Kidney (tissue), 14 donors: ENCODE results near the gene POLG. TPM values are rescaled to one million over a fixed set of nuclear protein-coding genes. Genes with fewer than 3 reads are reported as not detected.

Source experiments
- DNase-seq, 5 donors: peaks; one replicate each; pipeline ENCODE4 v3.0.0-alpha.2; 2013 to 2020
- FAIRE-seq: peaks from 2 replicates; lab custom pipeline; 2012; peaks lifted over from hg19 to GRCh38; lab: Jason Lieb, UNC
- H3K27ac ChIP-seq, 2 donors: one replicate each; pipeline ENCODE4 v1.7.0; 2013; ENCODE audit warnings: low read depth in 2 of 2, low read length in 2 of 2, inconsistent platforms in 1 of 2
- H3K27me3 ChIP-seq: one replicate; pipeline ENCODE4 v1.7.1; 2013; ENCODE audit warnings: low read length, inconsistent platforms; ENCODE audit not compliant: control insufficient read depth, insufficient read depth
- H3K36me3 ChIP-seq, 3 donors: one replicate each; pipeline versions ENCODE4 v1.7.0 to v1.7.1; 2013; ENCODE audit warnings: low read length in 3 of 3, control low read depth in 1 of 3, inconsistent platforms in 1 of 3; ENCODE audit not compliant: insufficient read depth in 3 of 3, control insufficient read depth in 2 of 3
- H3K4me1 ChIP-seq, 3 donors: one replicate each; pipeline versions ENCODE4 v1.7.0 to v1.7.1; 2013; ENCODE audit warnings: low read length in 3 of 3, inconsistent platforms in 1 of 3, low read depth in 1 of 3; ENCODE audit not compliant: control insufficient read depth in 2 of 3, insufficient read depth in 2 of 3
- H3K4me3 ChIP-seq, 3 donors: one replicate each; pipeline versions ENCODE4 v1.7.0 to v1.8.1; 2013; ENCODE audit warnings: low read length in 3 of 3, control low read depth in 1 of 3, inconsistent platforms in 1 of 3
- H3K9ac ChIP-seq, 3 donors: one replicate each; pipeline versions ENCODE4 v1.7.0 to v1.7.1; 2013; ENCODE audit warnings: low read length in 3 of 3, control low read depth in 1 of 3, inconsistent platforms in 1 of 3
- H3K9me3 ChIP-seq, 3 donors: one replicate each; pipeline versions ENCODE4 v1.7.0 to v1.7.1; 2013; ENCODE audit warnings: low read length in 3 of 3, control low read depth in 1 of 3, inconsistent platforms in 1 of 3; ENCODE audit not compliant: control insufficient read depth in 2 of 3, insufficient read depth in 1 of 3
- intact Hi-C: fragments of 100-400 bp; cut with DNase I; formaldehyde crosslinking; loops from one replicate; pipeline ENCODE4 v1.11.1; 2022
- polyA plus RNA-seq: library from polyadenylated mRNA; stranded (reverse); fragments of 350-450 nt; fragmentation: Illumina TruSeq; extraction: RNeasy Lipid Tissue Mini Kit (QIAGEN cat#74804); gene quantifications from one replicate; pipeline ENCODE4 v1.2.3, GENCODE V29; 2014; ENCODE audit warnings: low read depth, low replicate concordance; ENCODE audit not compliant: insufficient read depth
- total RNA-seq: library from RNA; stranded (reverse); fragmentation: NEBNext Ultra II Directional; extraction: Animal tissue kit (Norgen Biotek cat#: 25700); gene quantifications from one replicate; pipeline ENCODE4 v1.2.1, GENCODE V29; 2021
- TF ChIP-seq, protein P1 (sequence below): IDR thresholded peaks from 3 replicates; pipeline ENCODE4 v1.5.1; 2012; ENCODE audit warnings: mild to moderate bottlenecking, moderate library complexity, borderline replicate concordance; ENCODE audit not compliant: insufficient read depth; ENCODE audit errors: extremely low read depth
- donor health status: control.
- donor health status: control.
- donor health status: control.
- donor health status: control.
- donor health status: control.
- donor health status: DM: yes; HTN: yes; CAD: no.
- donor health status: Normal renal cell carcinoma (clear cell type).

The POLG gene
- total and polyA plus RNA-seq, 2 donors from 2014 or later = 28.6 to 72.4 TPM

DNA sequence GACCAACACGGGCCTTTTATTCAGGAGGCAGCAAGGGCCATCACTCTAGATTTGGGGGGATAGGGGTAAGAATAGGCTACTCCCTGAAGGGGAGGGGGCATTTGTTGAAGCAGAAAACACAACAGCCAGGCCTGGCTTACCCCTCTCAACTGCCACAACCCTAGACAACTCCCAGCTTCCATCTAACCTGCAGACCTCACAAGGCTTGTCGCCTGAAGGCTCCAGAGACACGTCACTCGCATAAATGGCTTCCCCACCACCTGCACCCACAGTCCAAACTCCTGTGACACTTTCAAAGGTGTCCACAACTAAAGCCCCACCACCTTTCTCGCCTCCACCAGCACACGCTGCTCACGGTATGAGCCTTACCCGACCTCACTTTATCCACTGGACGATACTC is 14.9 kb downstream of the POLG start:
- H3K9me3 ChIP-seq = no peaks in the 10 kb centered on the region
- TF ChIP-seq, protein P1, sequence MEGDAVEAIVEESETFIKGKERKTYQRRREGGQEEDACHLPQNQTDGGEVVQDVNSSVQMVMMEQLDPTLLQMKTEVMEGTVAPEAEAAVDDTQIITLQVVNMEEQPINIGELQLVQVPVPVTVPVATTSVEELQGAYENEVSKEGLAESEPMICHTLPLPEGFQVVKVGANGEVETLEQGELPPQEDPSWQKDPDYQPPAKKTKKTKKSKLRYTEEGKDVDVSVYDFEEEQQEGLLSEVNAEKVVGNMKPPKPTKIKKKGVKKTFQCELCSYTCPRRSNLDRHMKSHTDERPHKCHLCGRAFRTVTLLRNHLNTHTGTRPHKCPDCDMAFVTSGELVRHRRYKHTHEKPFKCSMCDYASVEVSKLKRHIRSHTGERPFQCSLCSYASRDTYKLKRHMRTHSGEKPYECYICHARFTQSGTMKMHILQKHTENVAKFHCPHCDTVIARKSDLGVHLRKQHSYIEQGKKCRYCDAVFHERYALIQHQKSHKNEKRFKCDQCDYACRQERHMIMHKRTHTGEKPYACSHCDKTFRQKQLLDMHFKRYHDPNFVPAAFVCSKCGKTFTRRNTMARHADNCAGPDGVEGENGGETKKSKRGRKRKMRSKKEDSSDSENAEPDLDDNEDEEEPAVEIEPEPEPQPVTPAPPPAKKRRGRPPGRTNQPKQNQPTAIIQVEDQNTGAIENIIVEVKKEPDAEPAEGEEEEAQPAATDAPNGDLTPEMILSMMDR = no peak
- no peak for FAIRE-seq
- no peak overlapping the region for H3K4me3 ChIP-seq
- no peak for DNase-seq
- H3K4me1 ChIP-seq = peaks cover 0 to 9% (median 0%) of the 10 kb centered on the region in 3 donors
- H3K9ac ChIP-seq = no peak overlapping the region
- H3K27ac ChIP-seq = no peak overlapping the region
- H3K36me3 ChIP-seq = peaks cover 17 to 89% (median 63%) of the 10 kb centered on the region in 3 donors
- intact Hi-C loops = no loop called here
- no peaks in the 10 kb centered on the region for H3K27me3 ChIP-seq

- H3K36me3 ChIP-seq = peaks cover 17 to 65% (median 42%) of the 10 kb centered on the region in 3 donors
These were observed 17.4 kb downstream of the POLG start for GRCh38 chr15:89317186-89317720.

DNA sequence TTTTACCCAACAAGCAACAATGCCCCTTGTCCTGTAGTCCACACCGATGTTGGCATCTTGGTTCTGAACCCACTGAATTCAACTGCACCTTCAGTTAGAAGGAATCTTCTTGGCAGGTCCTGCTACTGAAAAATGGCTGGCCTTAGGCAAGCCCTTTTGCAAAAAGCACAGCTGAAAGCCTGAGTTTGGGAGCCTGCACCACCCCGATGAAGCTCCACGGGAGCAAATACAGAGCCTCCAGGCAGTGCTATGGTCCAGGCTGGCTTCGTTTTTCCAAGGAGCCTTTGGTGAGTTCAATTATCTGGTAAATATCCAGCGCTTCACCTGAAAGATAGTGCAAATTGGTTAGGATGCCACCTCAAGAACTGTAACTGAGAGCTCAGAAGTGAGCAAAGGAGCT is 18.1 kb downstream of the POLG start:
- Histone ChIP-seq H3K4me1 (peaks cover 0 to 13% (median 0%) of the 10 kb centered on the region in 3 donors), H3K27me3 (no peaks in the 10 kb centered on the region), H3K36me3 (peaks cover 15 to 58% (median 42%) of the 10 kb centered on the region in 3 donors), H3K9ac (no peak overlapping the region), H3K9me3 (no peaks in the 10 kb centered on the region), H3K27ac (no peak overlapping the region), H3K4me3 (no peak overlapping the region)
- intact Hi-C loops = no loop called here
- DNase-seq (no peak), FAIRE-seq (no peak)
- TF ChIP-seq, protein P1 = no peak

More at GRCh38 chr15:89317186-89317720, 17.4 kb downstream of the POLG start:
- FAIRE-seq (no peak), DNase-seq (no peak)
- TF ChIP-seq, protein P1 = no peak
- intact Hi-C loops = no loop called here
- no peaks in the 10 kb centered on the region for H3K27me3 ChIP-seq
- no peaks in the 10 kb centered on the region for H3K9me3 ChIP-seq
- H3K4me3 ChIP-seq = no peak overlapping the region
- H3K4me1 ChIP-seq = peaks cover 0 to 13% (median 0%) of the 10 kb centered on the region in 3 donors
- H3K9ac ChIP-seq = no peak overlapping the region
- no peak overlapping the region for H3K27ac ChIP-seq
